KMS-11 (cell line): ENCODE measurements around the gene HACL1.

ENCODE experiments used
- H2AFZ ChIP-seq: fragments of 200-600 bp; sonication (generic); 2 replicates; pipeline ENCODE4 v1.6.1; 2016; ENCODE audit warnings: antibody characterized with exemption, mixed run types, low read depth
- H3K27ac ChIP-seq: fragments of 200-600 bp; sonication (generic); 2 replicates; pipeline ENCODE4 v1.6.1; 2016; ENCODE audit warnings: mild to moderate bottlenecking, mixed run types
- H3K27me3 ChIP-seq: fragments of 200-600 bp; sonication (generic); 2 replicates; pipeline ENCODE4 v1.6.1; 2017; ENCODE audit warnings: mild to moderate bottlenecking, low read depth, mixed run types, moderate library complexity; ENCODE audit not compliant: insufficient read depth
- H3K36me3 ChIP-seq: fragments of 200-600 bp; sonication (generic); 2 replicates; pipeline ENCODE4 v1.6.1; 2017; ENCODE audit warnings: mild to moderate bottlenecking, mixed run types; ENCODE audit not compliant: insufficient read depth
- H3K4me1 ChIP-seq: fragments of 200-600 bp; sonication (generic); 2 replicates; pipeline ENCODE4 v1.6.1; 2016; ENCODE audit warnings: mild to moderate bottlenecking, low read depth, mixed run types; ENCODE audit not compliant: poor library complexity, severe bottlenecking
- H3K4me2 ChIP-seq: fragments of 200-600 bp; sonication (generic); 2 replicates; pipeline ENCODE4 v1.7.0; 2016; ENCODE audit warnings: mild to moderate bottlenecking, mixed run types
- H3K4me3 ChIP-seq: fragments of 200-600 bp; sonication (generic); IDR thresholded peaks from 2 replicates; pipeline ENCODE4 v1.6.1; 2017; ENCODE audit warnings: low read depth, low read length, mixed read lengths; ENCODE audit not compliant: insufficient read depth
- H3K79me2 ChIP-seq: fragments of 200-600 bp; sonication (generic); 2 replicates; pipeline ENCODE4 v1.6.1; 2016; ENCODE audit warnings: low read depth, mixed run types; ENCODE audit not compliant: insufficient read depth
- H3K9ac ChIP-seq: fragments of 200-600 bp; sonication (generic); 2 replicates; pipeline ENCODE4 v1.6.1; 2016; ENCODE audit warnings: mild to moderate bottlenecking, mixed run types
- H4K20me1 ChIP-seq: fragments of 200-600 bp; sonication (generic); 2 replicates; pipeline ENCODE4 v1.6.1; 2016; ENCODE audit warnings: mild to moderate bottlenecking, mixed run types; ENCODE audit not compliant: insufficient read depth
- TF ChIP-seq, protein P1 (sequence below): fragments of 200-600 bp; sonication (generic); conservative IDR thresholded peaks from 2 replicates; pipeline ENCODE4 v1.6.1; 2017; ENCODE audit warnings: low read depth, mild to moderate bottlenecking, antibody characterized with exemption, low read length, moderate library complexity, mixed read lengths

Gene HACL1

DNA sequence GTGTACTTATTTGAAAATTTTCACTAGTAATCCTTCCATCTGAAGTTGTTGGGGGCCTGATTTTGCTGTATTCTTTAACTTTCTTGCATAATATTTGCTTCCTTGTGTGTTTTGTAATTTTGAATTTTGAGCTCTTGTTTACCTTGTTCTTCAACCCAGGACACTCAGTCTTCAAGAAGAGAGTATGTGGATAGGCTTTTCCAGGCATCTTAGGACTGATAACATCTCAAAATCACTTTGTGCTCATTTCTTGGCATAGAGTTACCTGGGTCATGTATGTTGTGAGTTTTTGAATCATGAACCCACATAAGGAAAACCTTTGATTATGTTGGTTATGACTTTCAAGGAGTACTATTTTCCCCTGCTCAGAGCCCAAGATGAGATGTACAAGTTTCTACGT, 13.6 kb upstream of the HACL1 start:
- Histone ChIP-seq H3K27me3 (no peaks in the 10 kb centered on the region), H2AFZ (no peak overlapping the region), H3K9ac (no peak overlapping the region), H3K27ac (no peak overlapping the region), H3K4me1 (no peaks in the 10 kb centered on the region), H3K4me2 (no peak overlapping the region), H3K4me3 (no peak overlapping the region), H4K20me1 (no peaks in the 10 kb centered on the region), H3K36me3 (no peaks in the 10 kb centered on the region), H3K79me2 (no peaks in the 10 kb centered on the region)
- TF ChIP-seq, protein P1, sequence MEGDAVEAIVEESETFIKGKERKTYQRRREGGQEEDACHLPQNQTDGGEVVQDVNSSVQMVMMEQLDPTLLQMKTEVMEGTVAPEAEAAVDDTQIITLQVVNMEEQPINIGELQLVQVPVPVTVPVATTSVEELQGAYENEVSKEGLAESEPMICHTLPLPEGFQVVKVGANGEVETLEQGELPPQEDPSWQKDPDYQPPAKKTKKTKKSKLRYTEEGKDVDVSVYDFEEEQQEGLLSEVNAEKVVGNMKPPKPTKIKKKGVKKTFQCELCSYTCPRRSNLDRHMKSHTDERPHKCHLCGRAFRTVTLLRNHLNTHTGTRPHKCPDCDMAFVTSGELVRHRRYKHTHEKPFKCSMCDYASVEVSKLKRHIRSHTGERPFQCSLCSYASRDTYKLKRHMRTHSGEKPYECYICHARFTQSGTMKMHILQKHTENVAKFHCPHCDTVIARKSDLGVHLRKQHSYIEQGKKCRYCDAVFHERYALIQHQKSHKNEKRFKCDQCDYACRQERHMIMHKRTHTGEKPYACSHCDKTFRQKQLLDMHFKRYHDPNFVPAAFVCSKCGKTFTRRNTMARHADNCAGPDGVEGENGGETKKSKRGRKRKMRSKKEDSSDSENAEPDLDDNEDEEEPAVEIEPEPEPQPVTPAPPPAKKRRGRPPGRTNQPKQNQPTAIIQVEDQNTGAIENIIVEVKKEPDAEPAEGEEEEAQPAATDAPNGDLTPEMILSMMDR: no peak

DNA sequence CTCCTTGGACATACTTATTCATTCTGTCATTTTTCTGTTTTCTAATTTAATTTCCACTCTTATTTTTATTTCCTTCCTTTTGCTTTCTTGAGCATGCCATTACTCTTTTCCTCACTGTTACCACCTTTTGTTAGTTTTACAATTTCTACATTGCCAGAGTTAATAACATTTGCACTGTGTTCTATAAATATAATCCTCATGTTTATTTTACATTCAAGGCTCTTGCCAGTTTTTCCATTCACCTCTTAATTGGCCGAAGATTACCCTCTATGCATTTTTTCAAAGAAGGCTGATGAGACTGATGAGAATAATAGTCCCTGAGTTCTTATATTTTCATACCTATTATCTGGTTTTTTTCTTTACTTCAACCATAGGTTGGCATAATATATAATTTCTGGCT, 10.6 kb upstream of the HACL1 start:
- H3K4me2 ChIP-seq: no peak overlapping the region
- H3K27ac ChIP-seq: no peak overlapping the region
- no peaks in the 10 kb centered on the region for H3K36me3 ChIP-seq
- no peaks in the 10 kb centered on the region for H3K27me3 ChIP-seq
- TF ChIP-seq, protein P1: no peak
- H3K4me1 ChIP-seq: no peaks in the 10 kb centered on the region
- no peak overlapping the region for H3K4me3 ChIP-seq
- no peak overlapping the region for H3K9ac ChIP-seq
- no peaks in the 10 kb centered on the region for H3K79me2 ChIP-seq
- H4K20me1 ChIP-seq: no peaks in the 10 kb centered on the region
- H2AFZ ChIP-seq: no peak overlapping the region

DNA sequence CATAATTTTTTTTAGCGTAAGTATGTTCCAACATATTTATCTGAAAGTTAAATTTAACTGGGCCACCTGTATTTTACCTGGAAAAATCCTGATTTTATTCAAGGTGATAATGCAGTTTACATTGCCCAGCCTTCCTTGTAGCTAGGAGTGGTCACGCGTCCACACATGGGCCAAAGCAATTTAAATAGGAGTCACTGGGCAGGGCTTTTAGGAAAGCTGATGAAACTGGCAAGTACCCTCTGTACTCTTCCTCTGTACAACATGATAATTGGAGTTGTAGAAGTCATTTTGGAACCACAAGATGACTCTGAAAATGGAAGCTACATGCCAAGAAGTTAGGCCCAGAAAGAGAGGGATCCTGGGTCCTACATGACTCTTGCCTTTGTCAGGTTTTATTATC, 9.6 kb upstream of the HACL1 start:
- H3K36me3 ChIP-seq: no peaks in the 10 kb centered on the region
- no peak overlapping the region for H3K9ac ChIP-seq
- H2AFZ ChIP-seq: no peak overlapping the region
- no peaks in the 10 kb centered on the region for H3K4me1 ChIP-seq
- H3K4me2 ChIP-seq: no peak overlapping the region
- no peak overlapping the region for H3K4me3 ChIP-seq
- H4K20me1 ChIP-seq: no peaks in the 10 kb centered on the region
- no peaks in the 10 kb centered on the region for H3K27me3 ChIP-seq
- H3K27ac ChIP-seq: no peak overlapping the region
- H3K79me2 ChIP-seq: no peaks in the 10 kb centered on the region
- TF ChIP-seq, protein P1: no peak

DNA sequence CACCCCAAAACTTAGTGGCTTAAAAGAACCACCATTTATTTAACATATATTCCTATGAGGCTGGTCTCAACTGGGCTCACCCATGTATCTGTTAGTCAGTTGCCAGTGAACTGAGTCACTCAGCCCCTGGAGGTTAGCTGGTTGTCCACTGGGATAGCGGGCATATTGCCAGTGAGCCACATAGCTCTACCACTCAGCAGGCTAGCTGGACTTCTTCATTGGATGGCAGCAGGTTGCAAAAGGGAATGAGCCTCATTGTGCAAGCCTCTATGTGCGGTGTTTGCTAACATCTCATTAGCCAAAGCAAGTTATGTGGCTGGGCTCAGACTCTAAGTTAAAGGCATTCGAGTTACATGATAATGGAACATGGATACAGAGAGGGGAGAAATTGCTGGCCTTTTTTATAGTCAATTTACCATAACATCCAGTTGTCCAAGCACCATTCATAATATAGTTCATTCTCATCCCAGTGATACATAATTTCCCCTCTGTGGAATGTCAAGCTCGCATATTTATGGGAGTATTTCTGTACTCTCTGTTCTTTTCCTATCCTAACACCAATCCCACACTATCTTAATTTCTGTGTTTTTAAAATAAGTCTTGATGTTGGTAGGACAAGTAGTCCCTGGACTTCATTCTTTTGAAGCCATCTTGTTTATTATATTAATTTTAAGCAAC, 8.9 kb upstream of the HACL1 start:
- TF ChIP-seq, protein P1: no peak
- Histone ChIP-seq H3K9ac (no peak overlapping the region), H2AFZ (no peak overlapping the region), H4K20me1 (no peaks in the 10 kb centered on the region), H3K36me3 (no peaks in the 10 kb centered on the region), H3K27me3 (no peaks in the 10 kb centered on the region), H3K27ac (no peak overlapping the region), H3K4me3 (no peak overlapping the region), H3K4me2 (no peak overlapping the region), H3K4me1 (no peaks in the 10 kb centered on the region), H3K79me2 (no peaks in the 10 kb centered on the region)
